Globus pallidus (tissue), 1 donor: ENCODE results near the gene DNMBP.
"Not testable (repeated sequence)": the region's sequence is repeated elsewhere in the genome, so short reads cannot be mapped to it uniquely, and the experiment has no call there.

Experiments used
- DNase-seq: peaks from one replicate; pipeline ENCODE4 v3.0.0-alpha.2; 2015; ENCODE audit warnings: low spot score

DNMBP gene

GRCh38 chr10:99859585-99859984, 150.2 kb downstream of the DNMBP start:
- no peak for DNase-seq

DNA sequence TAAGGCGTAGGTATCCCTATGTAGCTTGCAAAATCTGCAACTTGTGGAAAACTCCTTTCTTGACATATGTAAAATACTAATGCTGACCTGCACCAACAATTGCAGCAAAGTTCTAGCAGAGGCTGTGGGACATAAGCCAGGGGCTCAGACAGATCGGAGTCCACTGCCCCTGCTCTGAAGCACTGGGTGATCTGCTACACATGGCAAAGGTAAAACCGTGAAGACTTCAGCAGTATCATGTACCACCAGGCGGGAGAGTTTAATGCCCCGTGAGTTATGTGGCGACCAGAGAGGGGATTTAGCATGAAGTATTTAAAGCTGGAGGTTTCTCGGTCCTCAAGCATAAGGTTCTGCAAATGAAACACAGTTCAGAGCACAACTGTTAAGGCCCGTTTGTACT, 150.9 kb downstream of the DNMBP start:
- no peak for DNase-seq

DNA sequence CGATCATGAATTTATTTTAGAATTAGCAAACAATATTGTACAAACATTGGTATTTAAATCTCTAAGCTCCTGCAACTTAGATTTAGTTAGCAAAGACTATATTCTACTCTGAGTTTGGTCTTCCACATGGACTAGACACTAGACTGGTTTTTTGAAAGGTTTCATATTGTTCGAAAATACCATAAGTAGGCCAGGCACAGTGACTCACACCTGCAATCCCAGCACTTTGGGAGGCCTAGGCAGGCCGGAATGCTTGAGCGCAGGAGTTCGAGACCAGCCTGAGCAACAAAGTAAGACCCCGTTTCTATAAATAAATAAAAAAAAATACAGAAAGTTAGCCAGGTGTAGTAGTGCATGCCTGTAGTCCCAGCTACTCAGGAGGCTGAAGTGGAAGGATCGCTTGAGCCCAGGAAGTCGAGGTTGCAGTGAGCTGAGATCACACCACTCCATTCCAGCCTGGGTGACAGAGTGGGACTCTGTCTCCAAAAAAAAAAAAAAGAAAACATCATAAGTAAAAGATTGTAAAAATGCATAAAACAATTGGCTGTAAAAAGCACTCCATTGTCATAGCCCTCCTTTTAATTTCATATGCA, 154.2 kb downstream of the DNMBP start:
- no peak for DNase-seq

DNA sequence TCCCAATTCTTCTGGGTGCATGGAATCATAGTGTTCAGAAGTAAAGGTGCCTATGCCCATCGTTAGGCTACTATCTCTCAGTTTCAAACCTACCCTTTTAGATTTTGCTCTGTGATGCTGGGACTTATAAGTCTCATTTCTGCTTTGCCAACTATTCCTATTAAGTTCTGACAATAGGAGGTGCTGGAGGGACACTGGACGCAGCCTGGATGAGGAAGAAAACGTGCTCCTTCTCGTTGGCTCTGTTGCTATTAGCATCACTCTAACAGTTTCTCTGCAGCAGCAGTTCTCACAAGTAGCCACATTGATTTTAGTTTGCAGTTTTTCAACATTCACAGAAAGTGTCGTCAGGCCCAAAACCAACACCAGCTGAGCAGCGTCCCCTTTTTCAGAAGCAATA, 154.9 kb downstream of the DNMBP start:
- peak; percentile 16 for DNase-seq

- DNase-seq: no peak
Measured at GRCh38 chr10:99853655-99854054, 156.1 kb downstream of the DNMBP start.

DNA sequence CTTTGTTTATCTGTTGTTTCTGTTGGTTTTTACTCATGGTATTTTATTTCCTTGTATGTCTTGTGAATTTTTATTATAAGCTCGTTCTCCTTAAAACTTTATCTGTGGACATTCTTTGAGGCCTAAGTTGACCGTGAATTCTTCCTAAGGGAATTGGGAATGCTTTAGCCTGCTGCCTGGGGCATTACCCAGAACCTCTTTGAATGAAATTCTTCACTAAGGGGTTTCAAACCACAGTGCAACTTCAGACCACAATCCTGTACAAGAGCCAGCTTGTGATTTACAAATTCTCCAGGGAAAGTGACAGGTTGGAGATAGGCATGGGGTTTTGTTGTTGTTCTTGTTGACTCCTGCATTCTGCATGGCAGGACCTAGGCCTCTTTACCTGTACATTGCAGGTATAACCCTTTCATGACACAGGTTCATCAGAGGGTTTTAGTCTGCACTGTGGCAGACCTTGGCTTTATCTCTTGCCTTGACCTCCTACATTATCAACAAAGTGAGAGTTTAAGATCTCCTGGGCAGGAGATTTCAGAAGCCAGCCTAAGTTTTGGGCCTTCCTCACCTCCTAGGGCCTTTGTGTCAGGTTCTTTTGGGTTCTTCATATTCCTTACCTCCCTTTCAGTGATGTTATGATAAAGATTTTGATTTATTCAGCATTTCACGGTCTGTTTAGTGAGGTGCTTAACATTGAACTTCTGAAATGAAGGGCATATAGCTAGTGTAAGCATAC, 157.1 kb downstream of the DNMBP start:
- DNase-seq: no peak

GRCh38 chr10:99851825-99852224, 157.9 kb downstream of the DNMBP start:
- DNase-seq: no peak

GRCh38 chr10:99850767-99851340, 158.9 kb downstream of the DNMBP start:
- no peak for DNase-seq

DNA sequence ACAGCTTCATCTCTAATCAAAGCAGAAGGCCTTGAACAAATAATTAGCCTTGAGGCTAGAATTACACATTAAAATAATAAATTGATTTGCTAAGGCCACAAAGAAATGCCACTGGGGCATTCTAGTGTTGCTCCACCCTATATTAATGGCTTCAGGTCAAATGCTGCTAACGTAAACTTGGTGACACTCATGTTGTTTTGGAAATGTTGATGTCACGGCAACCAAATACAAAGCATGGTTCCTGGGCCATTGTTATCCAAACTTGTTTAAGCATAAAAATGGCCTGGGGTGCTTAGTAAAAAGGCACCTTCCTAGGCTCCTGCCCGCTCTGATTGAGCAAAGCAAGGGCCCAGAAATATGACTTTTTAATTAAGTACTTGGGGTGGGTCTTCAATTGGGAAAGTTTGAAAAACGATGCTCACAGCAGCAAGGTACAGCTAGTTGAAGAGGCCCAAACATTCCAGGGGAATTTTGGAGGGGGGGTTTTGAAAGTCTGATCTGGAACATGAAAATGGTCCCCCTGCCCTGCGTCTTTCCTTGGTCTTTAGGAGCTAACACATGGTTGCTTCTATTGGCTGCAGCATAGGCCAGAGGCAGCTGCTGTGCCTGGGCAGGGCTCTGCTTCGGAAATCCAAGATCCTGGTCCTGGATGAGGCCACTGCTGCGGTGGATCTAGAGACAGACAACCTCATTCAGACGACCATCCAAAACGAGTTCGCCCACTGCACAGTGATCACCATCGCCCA, 159.6 kb downstream of the DNMBP start:
- no peak for DNase-seq

GRCh38 chr10:99849536-99849935, 160.2 kb downstream of the DNMBP start:
- no peak for DNase-seq

DNA sequence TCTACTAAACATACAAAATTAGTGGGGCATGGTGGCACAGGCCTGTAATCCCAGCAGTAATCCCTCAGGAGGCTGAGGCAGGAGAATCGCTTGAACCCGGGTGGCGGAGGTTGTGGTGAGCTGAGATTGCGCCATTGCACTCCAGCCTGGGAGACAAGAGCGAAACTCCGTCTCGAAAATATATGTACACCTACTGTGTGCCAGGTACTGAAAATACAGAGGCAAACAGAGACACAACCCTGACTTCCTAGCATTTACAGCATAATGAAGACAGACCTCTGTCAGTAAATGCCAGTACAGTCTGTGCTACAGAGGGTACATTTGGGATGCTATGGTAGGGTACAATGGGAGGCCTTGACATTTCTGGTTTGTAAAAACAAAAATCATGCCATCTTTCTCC, 160.7 kb downstream of the DNMBP start:
- DNase-seq: no peak

DNA sequence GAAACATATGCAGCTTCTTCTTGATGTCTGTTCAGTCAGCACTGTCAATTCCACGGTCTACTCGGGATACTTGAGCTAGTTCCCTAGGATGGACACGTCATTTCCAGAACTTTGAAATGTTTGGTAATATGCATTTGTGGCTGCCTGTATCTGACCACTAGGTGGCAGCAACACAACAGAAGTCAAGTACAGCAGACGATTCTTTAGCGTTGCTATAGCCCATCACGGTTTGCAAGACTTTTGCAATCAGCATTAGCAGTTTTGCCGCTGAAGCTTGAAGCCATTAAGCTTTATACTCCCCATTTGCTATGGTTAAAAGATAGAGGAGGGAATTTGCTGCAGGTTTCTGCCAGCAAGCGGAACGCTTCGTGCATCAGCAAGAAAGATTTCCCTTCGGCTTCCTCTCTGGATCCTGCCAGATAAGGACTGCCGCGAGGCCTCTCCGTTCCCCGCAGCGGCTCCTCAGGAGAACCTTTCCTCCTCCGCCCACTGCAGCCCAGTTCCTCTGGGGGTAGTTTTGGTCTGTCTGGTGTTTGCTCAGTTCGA, 163.8 kb downstream of the DNMBP start:
- DNase-seq: peak; percentile 78

GRCh38 chr10:99844433-99844955, 165.3 kb downstream of the DNMBP start:
- no peak for DNase-seq

DNA sequence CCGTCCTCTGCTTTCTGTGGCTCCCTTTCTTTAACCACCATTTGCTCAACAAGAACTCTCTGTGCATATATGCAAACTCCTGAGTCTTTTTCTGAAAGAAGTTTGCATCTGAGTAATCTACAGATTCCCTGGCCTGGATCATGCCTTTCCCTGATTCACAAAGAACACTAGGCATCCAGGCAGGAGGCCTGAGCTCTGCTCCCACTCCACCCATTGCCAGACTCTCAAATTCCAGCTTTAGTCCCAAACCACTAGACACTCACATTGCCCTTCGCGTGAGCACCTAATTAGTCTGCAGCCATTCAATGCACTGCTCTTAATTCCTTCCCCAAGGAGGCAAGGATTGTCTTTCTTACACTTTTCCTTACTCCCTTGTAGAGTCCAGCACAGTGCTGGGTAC, 166.4 kb downstream of the DNMBP start:
- DNase-seq: no peak

DNA sequence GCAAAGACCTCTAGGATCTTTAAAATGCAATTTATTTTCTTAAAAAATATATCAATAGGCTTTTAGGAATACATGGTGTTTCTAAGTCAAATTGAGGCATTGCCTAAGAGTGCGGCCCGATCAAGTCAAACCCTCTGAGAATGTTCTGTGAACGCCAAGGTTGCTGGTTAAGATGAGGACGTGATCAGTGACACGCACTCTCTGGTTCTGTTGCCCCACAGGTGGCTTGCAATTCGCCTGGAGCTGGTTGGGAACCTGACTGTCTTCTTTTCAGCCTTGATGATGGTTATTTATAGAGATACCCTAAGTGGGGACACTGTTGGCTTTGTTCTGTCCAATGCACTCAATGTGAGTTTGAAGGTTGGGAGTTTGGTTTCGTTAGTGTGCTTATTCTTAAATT, 168.0 kb downstream of the DNMBP start:
- no peak for DNase-seq

GRCh38 chr10:99840859-99841258, 168.9 kb downstream of the DNMBP start:
- not testable (repeated sequence) for DNase-seq

GRCh38 chr10:99836711-99837110, 173.0 kb downstream of the DNMBP start:
- DNase-seq: no peak

DNA sequence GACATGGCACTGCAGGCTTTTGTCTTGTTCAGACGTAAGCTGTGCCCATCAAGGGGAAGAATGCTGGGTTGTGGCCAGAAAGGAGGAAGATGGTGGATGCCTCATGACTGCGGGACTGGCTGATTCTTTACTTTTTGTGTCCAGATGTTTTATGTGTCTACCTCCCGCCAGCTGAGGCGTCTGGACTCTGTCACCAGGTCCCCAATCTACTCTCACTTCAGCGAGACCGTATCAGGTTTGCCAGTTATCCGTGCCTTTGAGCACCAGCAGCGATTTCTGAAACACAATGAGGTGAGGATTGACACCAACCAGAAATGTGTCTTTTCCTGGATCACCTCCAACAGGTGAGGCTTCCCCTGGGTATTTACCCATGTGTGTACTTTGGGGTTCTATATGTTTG, 173.8 kb downstream of the DNMBP start:
- DNase-seq: no peak

DNA sequence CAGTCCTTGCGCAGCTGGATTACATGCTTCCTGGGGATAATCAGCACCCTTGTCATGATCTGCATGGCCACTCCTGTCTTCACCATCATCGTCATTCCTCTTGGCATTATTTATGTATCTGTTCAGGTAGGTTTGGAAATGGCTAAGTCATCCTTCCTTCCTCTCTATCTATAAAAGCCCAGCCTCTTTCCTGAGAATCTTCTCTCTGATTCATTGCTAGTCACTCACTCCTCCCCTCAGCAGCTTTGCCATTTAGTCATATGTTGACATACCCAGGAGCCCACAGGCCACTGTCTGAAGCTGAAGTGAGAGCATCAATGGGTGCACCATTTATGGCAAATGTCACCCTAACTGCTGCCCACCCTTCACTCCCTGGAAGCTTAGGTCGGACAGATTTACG, 175.3 kb downstream of the DNMBP start:
- DNase-seq: no peak

- DNase-seq: no peak
Measured at GRCh38 chr10:99832439-99832838, 177.3 kb downstream of the DNMBP start.

- DNase-seq: no peak
Measured at GRCh38 chr10:99828464-99828863, 181.3 kb downstream of the DNMBP start.

GRCh38 chr10:99827936-99828335, 181.8 kb downstream of the DNMBP start:
- no peak for DNase-seq
